Neural cell (in vitro differentiated cells): ENCODE measurements around the gene ZNF536. TPM values are rescaled to one million over a fixed set of nuclear protein-coding genes. Genes with fewer than 3 reads are reported as not detected.

Experiments
- H2AFZ ChIP-seq: fragments of 200-600, 300-800 bp; sonication (generic), shearing (Covaris generic); 2 replicates; pipeline ENCODE4 v1.6.0; 2014; ENCODE audit warnings: low read depth, mild to moderate bottlenecking, antibody characterized with exemption, low read length, moderate library complexity
- H3F3A ChIP-seq: fragments of 200-600 bp; shearing (Covaris generic); 2 replicates; pipeline ENCODE4 v1.6.1; 2016; ENCODE audit warnings: mild to moderate bottlenecking, moderate library complexity, mixed read lengths, antibody characterized with exemption, low read length; ENCODE audit not compliant: insufficient read depth, poor library complexity, severe bottlenecking
- H3K27ac ChIP-seq: fragments of 200-600, 300-800 bp; sonication (generic), shearing (Covaris generic); 2 replicates; pipeline ENCODE4 v1.5.1; 2014; ENCODE audit warnings: mild to moderate bottlenecking, low read length, moderate library complexity
- H3K27me3 ChIP-seq: fragments of 300-800, 200-600 bp; sonication (generic), shearing (Covaris generic); 2 replicates; pipeline ENCODE4 v1.6.0; 2014; ENCODE audit warnings: mild to moderate bottlenecking, low read depth, low read length, moderate library complexity; ENCODE audit not compliant: insufficient read depth
- H3K36me3 ChIP-seq: fragments of 300-800, 200-600 bp; sonication (generic), shearing (Covaris generic); 2 replicates; pipeline ENCODE4 v1.5.1; 2014; ENCODE audit warnings: mild to moderate bottlenecking, antibody characterized with exemption, low read length, moderate library complexity; ENCODE audit not compliant: insufficient read depth
- H3K4me2 ChIP-seq: fragments of 300-800, 200-600 bp; sonication (generic), shearing (Covaris generic); 2 replicates; pipeline ENCODE4 v1.6.0; 2014; ENCODE audit warnings: mild to moderate bottlenecking, low read length
- H3K4me3 ChIP-seq: fragments of 300-800, 200-600 bp; sonication (generic), shearing (Covaris generic); 2 replicates; pipeline ENCODE4 v1.5.1; 2014; ENCODE audit warnings: mild to moderate bottlenecking, low read length, moderate library complexity
- H3K79me2 ChIP-seq: fragments of 200-600 bp; shearing (Covaris generic); replicated peaks from 2 replicates; pipeline ENCODE4 v1.6.0; 2014; ENCODE audit warnings: mild to moderate bottlenecking, low read length, moderate library complexity; ENCODE audit not compliant: insufficient read depth
- H3K9ac ChIP-seq: fragments of 300-800, 200-600 bp; sonication (generic), shearing (Covaris generic); 2 replicates; pipeline ENCODE4 v1.6.1; 2016; ENCODE audit warnings: mild to moderate bottlenecking, low read length, mixed read lengths
- H3K9me2 ChIP-seq: fragments of 200-600 bp; shearing (Covaris generic); 2 replicates; pipeline ENCODE4 v1.6.1; 2016; ENCODE audit warnings: mild to moderate bottlenecking, low read length, mixed read lengths; ENCODE audit not compliant: insufficient read depth
- H3K9me3 ChIP-seq: fragments of 200-600, 300-800 bp; sonication (generic), shearing (Covaris generic); 2 replicates; pipeline ENCODE4 v1.6.1; 2016; ENCODE audit warnings: mild to moderate bottlenecking, mixed run types, low read length, moderate library complexity, mixed read lengths
- H4K20me1 ChIP-seq: fragments of 200-600 bp; shearing (Covaris generic); 2 replicates; pipeline ENCODE4 v1.6.1; 2016; ENCODE audit warnings: mild to moderate bottlenecking, mixed run types; ENCODE audit not compliant: insufficient read depth
- CTCF ChIP-seq: fragments of 450-650 bp; IDR thresholded peaks from 2 replicates; pipeline ENCODE4 v1.5.1; 2014; ENCODE audit warnings: antibody characterized with exemption, mild to moderate bottlenecking, moderate library complexity; ENCODE audit not compliant: poor library complexity, severe bottlenecking
- EP300 ChIP-seq: fragments of 450-650 bp; conservative IDR thresholded peaks from 2 replicates; pipeline ENCODE4 v1.6.1; 2014; ENCODE audit warnings: antibody characterized with exemption, mild to moderate bottlenecking, moderate library complexity; ENCODE audit not compliant: poor library complexity, severe bottlenecking
- EZH2 ChIP-seq: fragments of 200-600, 300-800 bp; shearing (Covaris generic), sonication (generic); IDR thresholded peaks from 2 replicates; pipeline ENCODE4 v1.6.1; 2014; ENCODE audit warnings: antibody characterized with exemption, low read length, borderline replicate concordance, mild to moderate bottlenecking; ENCODE audit not compliant: insufficient read depth, poor library complexity, severe bottlenecking
- MXI1 ChIP-seq: fragments of 450-650 bp; conservative IDR thresholded peaks from 2 replicates; pipeline ENCODE4 v1.6.1; 2014; ENCODE audit warnings: antibody characterized with exemption, mild to moderate bottlenecking; ENCODE audit not compliant: poor library complexity, severe bottlenecking
- POLR2AphosphoS5 ChIP-seq: IDR thresholded peaks from 2 replicates; pipeline ENCODE4 v1.6.1; 2012
- RAD21 ChIP-seq: fragments of 450-650 bp; conservative IDR thresholded peaks from 2 replicates; pipeline ENCODE4 v1.6.1; 2014; ENCODE audit warnings: antibody characterized with exemption, mild to moderate bottlenecking, moderate library complexity
- REST ChIP-seq: IDR thresholded peaks from 2 replicates; pipeline ENCODE4 v1.6.1; 2012; ENCODE audit warnings: borderline replicate concordance
- SMC3 ChIP-seq: fragments of 450-650 bp; conservative IDR thresholded peaks from 2 replicates; pipeline ENCODE4 v1.6.1; 2014; ENCODE audit warnings: antibody characterized with exemption, mild to moderate bottlenecking, moderate library complexity; ENCODE audit not compliant: poor library complexity
- TAF1 ChIP-seq: IDR thresholded peaks from 2 replicates; pipeline ENCODE4 v1.6.1; 2012; ENCODE audit warnings: low read depth
- polyA plus RNA-seq: library from polyadenylated mRNA; depleted of rRNA; stranded (reverse); fragments of >200 nt; gene quantifications from 2 replicates; pipeline ENCODE4 v1.2.3, GENCODE V29; 2014

ZNF536 gene
- polyA plus RNA-seq, 1 donor from 2014 or later, result 13.9 TPM

GRCh38 chr19:30452931-30453330 is 80.7 kb downstream of the ZNF536 start (continued):
- TF ChIP-seq EZH2, result no peak

- TF ChIP-seq TAF1, result no peak
- TF ChIP-seq REST, result no peak
- no peak for TF ChIP-seq CTCF
- TF ChIP-seq EZH2, result no peak
- no peak for TF ChIP-seq MXI1
- no peak for TF ChIP-seq SMC3
- no peak for TF ChIP-seq EP300
- no peak for TF ChIP-seq RAD21
- no peak for TF ChIP-seq POLR2AphosphoS5
- H3K27me3 ChIP-seq, result no peaks in the 10 kb centered on the region
- no peak overlapping the region for H3K27ac ChIP-seq
- H4K20me1 ChIP-seq, result no peaks in the 10 kb centered on the region
- H3K4me2 ChIP-seq, result no peak overlapping the region
- no peaks in the 10 kb centered on the region for H3K9me2 ChIP-seq
- no peak overlapping the region for H3K4me3 ChIP-seq
- no peaks in the 10 kb centered on the region for H3F3A ChIP-seq
- H3K9me3 ChIP-seq, result no peaks in the 10 kb centered on the region
- no peak overlapping the region for H2AFZ ChIP-seq
- no peak overlapping the region for H3K9ac ChIP-seq
- no peaks in the 10 kb centered on the region for H3K36me3 ChIP-seq
- no peaks in the 10 kb centered on the region for H3K79me2 ChIP-seq
Measured at GRCh38 chr19:30453743-30454142, 81.6 kb downstream of the ZNF536 start.

GRCh38 chr19:30455881-30456280 is 83.7 kb downstream of the ZNF536 start:
- Histone ChIP-seq H3K9me2 (no peaks in the 10 kb centered on the region), H3K9ac (no peak overlapping the region), H3F3A (no peaks in the 10 kb centered on the region), H3K27me3 (no peaks in the 10 kb centered on the region), H3K4me2 (no peak overlapping the region), H4K20me1 (no peaks in the 10 kb centered on the region), H3K4me3 (no peak overlapping the region), H3K9me3 (no peaks in the 10 kb centered on the region), H3K36me3 (no peaks in the 10 kb centered on the region), H3K79me2 (no peaks in the 10 kb centered on the region), H2AFZ (no peak overlapping the region), H3K27ac (no peak overlapping the region)
- TF ChIP-seq CTCF (no peak), TAF1 (no peak), SMC3 (no peak), POLR2AphosphoS5 (no peak), RAD21 (no peak), MXI1 (no peak), REST (no peak), EZH2 (no peak), EP300 (no peak)
